NCI-H1417 treated with DMSO at 0.1 percent for 48 hours (cell line): Measurements from ENCODE around the gene MYO18B.

Experiments used
- DNase-seq: peaks from one replicate; lab custom pipeline; 2025; lab: John Stamatoyannopoulos, UW

The MYO18B gene

GRCh38 chr22:25777411-25777810 is 35.4 kb downstream of the MYO18B start:
- no peak for DNase-seq

GRCh38 chr22:25777870-25778269 is 35.9 kb downstream of the MYO18B start:
- DNase-seq, result no peak

- DNase-seq, result no peak
Observed at GRCh38 chr22:25779426-25779825, 37.4 kb downstream of the MYO18B start.

GRCh38 chr22:25779890-25780289 is 37.9 kb downstream of the MYO18B start:
- no peak for DNase-seq

- DNase-seq, result no peak
Observed at GRCh38 chr22:25780673-25781072, 38.7 kb downstream of the MYO18B start.

- no peak for DNase-seq
Observed at GRCh38 chr22:25781801-25782200, 39.8 kb downstream of the MYO18B start.

- DNase-seq, result no peak
Observed at GRCh38 chr22:25782831-25783230, 40.8 kb downstream of the MYO18B start.

GRCh38 chr22:25783856-25784255 is 41.9 kb downstream of the MYO18B start:
- DNase-seq, result no peak

- no peak for DNase-seq
Observed at GRCh38 chr22:25786165-25786564, 44.2 kb downstream of the MYO18B start.

GRCh38 chr22:25791556-25791955 is 49.6 kb downstream of the MYO18B start:
- DNase-seq, result no peak

- DNase-seq, result no peak
Observed at GRCh38 chr22:25795478-25795877, 53.5 kb downstream of the MYO18B start.

GRCh38 chr22:25797498-25798290 is 55.7 kb downstream of the MYO18B start:
- DNase-seq, result no peak

- DNase-seq, result no peak
Observed at GRCh38 chr22:25800766-25801165, 58.8 kb downstream of the MYO18B start.

- no peak for DNase-seq
Observed at GRCh38 chr22:25802018-25802417, 60.0 kb downstream of the MYO18B start.

- no peak for DNase-seq
Observed at GRCh38 chr22:25804676-25805075, 62.7 kb downstream of the MYO18B start.

- no peak for DNase-seq
Observed at GRCh38 chr22:25806579-25806978, 64.6 kb downstream of the MYO18B start.

- DNase-seq, result no peak
Observed at GRCh38 chr22:25814685-25815084, 72.7 kb downstream of the MYO18B start.

GRCh38 chr22:25815561-25815960 is 73.6 kb downstream of the MYO18B start:
- no peak for DNase-seq

GRCh38 chr22:25816522-25817059 is 74.6 kb downstream of the MYO18B start:
- DNase-seq, result no peak

GRCh38 chr22:25817092-25817943 is 75.3 kb downstream of the MYO18B start:
- DNase-seq, result no peak

- DNase-seq, result no peak
Observed at GRCh38 chr22:25818541-25818940, 76.6 kb downstream of the MYO18B start.

- no peak for DNase-seq
Observed at GRCh38 chr22:25822344-25822743, 80.4 kb downstream of the MYO18B start.

GRCh38 chr22:25823276-25823675 is 81.3 kb downstream of the MYO18B start:
- no peak for DNase-seq
